RPMI8226 (cell line): ENCODE measurements around the gene KLHL18.
"Not testable (repeated sequence)": the region's sequence is repeated elsewhere in the genome, so short reads cannot be mapped to it uniquely, and the experiment has no call there.

ENCODE experiments used
- DNase-seq: peaks from one replicate; pipeline ENCODE4 v3.0.0-alpha.2; 2015

KLHL18 gene

GRCh38 chr3:47276558-47276957, 6.2 kb upstream of the KLHL18 start:
- DNase-seq: no peak

GRCh38 chr3:47280519-47280918, 2.2 kb upstream of the KLHL18 start:
- no peak for DNase-seq

- DNase-seq: peak; percentile 44
Observed at GRCh38 chr3:47283193-47283537, 421 bp downstream of the KLHL18 start.

- DNase-seq: peak; percentile 37
Observed at GRCh38 chr3:47283591-47284364, 1.0 kb downstream of the KLHL18 start.

- DNase-seq: no peak
Observed at GRCh38 chr3:47288966-47289910, 6.5 kb downstream of the KLHL18 start.

GRCh38 chr3:47291158-47291753, 8.5 kb downstream of the KLHL18 start:
- no peak for DNase-seq

- DNase-seq: not testable (repeated sequence)
Observed at GRCh38 chr3:47291754-47292420, 9.1 kb downstream of the KLHL18 start.

GRCh38 chr3:47293822-47294221, 11.1 kb downstream of the KLHL18 start:
- DNase-seq: no peak

GRCh38 chr3:47294392-47294791, 11.6 kb downstream of the KLHL18 start:
- DNase-seq: no peak

- no peak for DNase-seq
Observed at GRCh38 chr3:47295322-47295721, 12.6 kb downstream of the KLHL18 start.

GRCh38 chr3:47295976-47296375, 13.2 kb downstream of the KLHL18 start:
- no peak for DNase-seq

- no peak for DNase-seq
Observed at GRCh38 chr3:47296562-47297302, 14.0 kb downstream of the KLHL18 start.

GRCh38 chr3:47298439-47298838, 15.7 kb downstream of the KLHL18 start:
- DNase-seq: no peak

GRCh38 chr3:47299381-47300318, 16.9 kb downstream of the KLHL18 start:
- DNase-seq: no peak

- DNase-seq: no peak
Observed at GRCh38 chr3:47301456-47301855, 18.7 kb downstream of the KLHL18 start.

- no peak for DNase-seq
Observed at GRCh38 chr3:47306022-47306421, 23.3 kb downstream of the KLHL18 start.

- not testable (repeated sequence) for DNase-seq
Observed at GRCh38 chr3:47309231-47309630, 26.5 kb downstream of the KLHL18 start.

- no peak for DNase-seq
Observed at GRCh38 chr3:47310391-47310790, 27.6 kb downstream of the KLHL18 start.

- DNase-seq: no peak
Observed at GRCh38 chr3:47313341-47314055, 30.8 kb downstream of the KLHL18 start.

GRCh38 chr3:47314056-47314764, 31.5 kb downstream of the KLHL18 start:
- no peak for DNase-seq
